Keratinocyte (primary cell): ENCODE results near the gene EPAS1. TPM values are rescaled to one million over a fixed set of nuclear protein-coding genes. Genes with fewer than 3 reads are reported as not detected.

Experiments used
- DNase-seq: peaks from one replicate; pipeline ENCODE4 v3.0.0-alpha.2; 2011; ENCODE audit warnings: low read depth, missing footprints, low spot score
- FAIRE-seq: peaks from 2 replicates; lab custom pipeline; 2011; peaks lifted over from hg19 to GRCh38; lab: Jason Lieb, UNC
- H2AFZ ChIP-seq: 2 replicates; pipeline ENCODE4 v1.6.0; 2012; ENCODE audit warnings: low read length, control low read depth, inconsistent platforms; ENCODE audit not compliant: control insufficient read depth
- H3K27ac ChIP-seq: 2 replicates; pipeline ENCODE4 v1.5.1; 2011; ENCODE audit warnings: low read length; ENCODE audit not compliant: control insufficient read depth, insufficient read depth
- H3K27me3 ChIP-seq: 3 replicates; pipeline ENCODE4 v1.6.0; 2011; ENCODE audit warnings: low read length; ENCODE audit not compliant: control insufficient read depth, insufficient read depth; ENCODE audit errors: extremely low read depth
- H3K36me3 ChIP-seq, 2 experiments: 2 replicates in 1 of 2; 3 replicates in 1 of 2; pipeline ENCODE4 v1.5.1; 2011; ENCODE audit warnings: low read length in 2 of 2, mild to moderate bottlenecking in 1 of 2; ENCODE audit not compliant: control insufficient read depth in 2 of 2, insufficient read depth in 2 of 2; ENCODE audit errors: extremely low read depth in 1 of 2
- H3K4me1 ChIP-seq: 3 replicates; pipeline ENCODE4 v1.5.1; 2011; ENCODE audit warnings: low read length; ENCODE audit not compliant: control insufficient read depth, insufficient read depth; ENCODE audit errors: extremely low read depth
- H3K4me2 ChIP-seq: 3 replicates; pipeline ENCODE4 v1.6.0; 2011; ENCODE audit warnings: low read depth, low read length; ENCODE audit not compliant: control insufficient read depth, insufficient read depth; ENCODE audit errors: extremely low read depth
- H3K4me3 ChIP-seq, 3 experiments: fragments of 200-600 bp in 1 of 3; sonication (generic) in 1 of 3; 2 replicates in 2 of 3; 3 replicates in 1 of 3; pipeline ENCODE4 v1.5.1; 2011 to 2016; ENCODE audit warnings: low read length in 3 of 3, mild to moderate bottlenecking in 3 of 3, control low read depth in 2 of 3, inconsistent platforms in 1 of 3, low read depth in 1 of 3, mixed read lengths in 1 of 3, mixed run types in 1 of 3, moderate library complexity in 1 of 3; ENCODE audit not compliant: control insufficient read depth in 2 of 3, insufficient read depth in 2 of 3; ENCODE audit errors: extremely low read depth in 1 of 3
- H3K79me2 ChIP-seq: 2 replicates; pipeline ENCODE4 v1.6.0; 2012; ENCODE audit warnings: low read length; ENCODE audit not compliant: control insufficient read depth, insufficient read depth
- H3K9ac ChIP-seq: 3 replicates; pipeline ENCODE4 v1.6.0; 2011; ENCODE audit warnings: low read length; ENCODE audit not compliant: control insufficient read depth, insufficient read depth; ENCODE audit errors: extremely low read depth
- H3K9me1 ChIP-seq: 3 replicates; pipeline ENCODE4 v1.6.0; 2011; ENCODE audit warnings: low read length; ENCODE audit not compliant: control insufficient read depth, insufficient read depth; ENCODE audit errors: extremely low read depth
- H3K9me3 ChIP-seq: 2 replicates; pipeline ENCODE4 v1.5.1; 2012; ENCODE audit warnings: low read depth, low read length; ENCODE audit not compliant: control insufficient read depth
- H4K20me1 ChIP-seq: 3 replicates; pipeline ENCODE4 v1.6.0; 2011; ENCODE audit warnings: low read length; ENCODE audit not compliant: control insufficient read depth, insufficient read depth; ENCODE audit errors: extremely low read depth
- CTCF ChIP-seq, 3 experiments: IDR thresholded peaks in 1 of 3; conservative IDR thresholded peaks in 1 of 3; optimal IDR thresholded peaks in 1 of 3; 2 replicates in 2 of 3; 3 replicates in 1 of 3; pipeline versions ENCODE3 to v1.5.1; 2011; ENCODE audit warnings: low read length in 3 of 3, mild to moderate bottlenecking in 3 of 3, moderate library complexity in 2 of 3, control low read depth in 1 of 3, inconsistent platforms in 1 of 3; ENCODE audit not compliant: insufficient read depth in 2 of 3; ENCODE audit errors: extremely low read depth in 1 of 3
- EZH2 ChIP-seq: IDR thresholded peaks from one replicate; pipeline ENCODE4 v1.6.1; 2012; ENCODE audit warnings: inconsistent platforms, mild to moderate bottlenecking, low read length, moderate library complexity
- dilution Hi-C: fragments of 300-500 bp; cut with MboI; formaldehyde crosslinking; loops from one replicate; pipeline ENCODE4 v1.7.0; 2020; ENCODE audit warnings: low sequenced_read_pairs; ENCODE audit not compliant: extremely low pct_ligation_motif_present
- polyA plus RNA-seq, 5 experiments: library from polyadenylated mRNA; depleted of rRNA in 3 of 5; stranded (reverse) in 3 of 5; stranded (forward) in 1 of 5; unstranded in 1 of 5; fragments of >200 nt; gene quantifications; 1 replicate in 1 of 5; 2 replicates in 3 of 5; 3 replicates in 1 of 5; pipeline versions ENCODE4 v1.2.1 to v1.2.3, GENCODE V29; 2011 to 2012; ENCODE audit warnings: missing spikeins in 2 of 5, low read depth in 1 of 5, low replicate concordance in 1 of 5

Gene EPAS1
- polyA plus RNA-seq, 1 donor (not counting 4 experiments of a cell fraction or from before 2014, with no cell fraction given), result 96.7 TPM

GRCh38 chr2:46257476-46257875, 39.7 kb upstream of the EPAS1 start:
- Histone ChIP-seq H3K9ac (no peak overlapping the region), H3K9me3 (no peaks in the 10 kb centered on the region), H3K9me1 (no peaks in the 10 kb centered on the region), H3K79me2 (no peaks in the 10 kb centered on the region), H3K36me3 (no peaks in the 10 kb centered on the region), H4K20me1 (no peaks in the 10 kb centered on the region), H3K4me1 (peaks cover 11% of the 10 kb centered on the region), H2AFZ (no peak overlapping the region), H3K4me2 (no peak overlapping the region), H3K4me3 (no peak overlapping the region), H3K27ac (no peak overlapping the region), H3K27me3 (no peaks in the 10 kb centered on the region)
- dilution Hi-C loops, result no loop called here
- no peak for TF ChIP-seq CTCF (optimal IDR thresholded peaks at IDR 0.05 in 1 of 3, IDR thresholded peaks at IDR 0.05 in 1 of 3, conservative IDR thresholded peaks at IDR 0.05 in 1 of 3; ENCODE audit: extremely low read depth in 1 of 3, insufficient read depth in 2 of 3, low read length in 3 of 3)
- TF ChIP-seq EZH2, result no peak
- DNase-seq (no peak), FAIRE-seq (no peak)

DNA sequence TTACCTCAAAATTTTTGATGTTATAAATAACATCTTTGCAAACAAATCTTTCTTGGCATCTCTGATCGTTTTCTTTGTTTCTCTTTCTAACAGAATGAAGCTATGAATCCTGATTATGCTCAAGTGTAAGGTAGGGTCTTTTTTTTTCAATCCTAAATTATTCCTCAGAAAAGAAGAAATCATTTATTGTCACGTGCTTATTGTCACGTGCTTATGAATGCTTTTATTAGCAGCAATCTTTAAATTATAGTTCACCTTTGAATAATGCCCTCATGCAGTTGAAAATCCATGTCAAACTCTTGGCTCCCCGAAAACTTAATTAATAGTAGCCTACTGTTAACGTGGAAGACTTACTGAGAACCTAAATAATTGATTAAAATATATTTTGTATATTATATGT, 39.2 kb upstream of the EPAS1 start:
- Histone ChIP-seq H3K4me1 (peaks cover 6% of the 10 kb centered on the region), H3K4me3 (no peak overlapping the region), H3K9ac (no peak overlapping the region), H3K9me1 (no peaks in the 10 kb centered on the region), H2AFZ (no peak overlapping the region), H3K36me3 (no peaks in the 10 kb centered on the region), H4K20me1 (no peaks in the 10 kb centered on the region), H3K79me2 (no peaks in the 10 kb centered on the region), H3K27me3 (no peaks in the 10 kb centered on the region), H3K27ac (no peak overlapping the region), H3K9me3 (no peaks in the 10 kb centered on the region), H3K4me2 (no peak overlapping the region)
- FAIRE-seq (no peak), DNase-seq (no peak)
- TF ChIP-seq CTCF (optimal IDR thresholded peaks at IDR 0.05 in 1 of 3, IDR thresholded peaks at IDR 0.05 in 1 of 3, conservative IDR thresholded peaks at IDR 0.05 in 1 of 3; ENCODE audit: extremely low read depth in 1 of 3, insufficient read depth in 2 of 3, low read length in 3 of 3) (no peak), EZH2 (no peak)
- dilution Hi-C loops, result no loop called here
